Measurements from ENCODE around the gene BIRC7. TPM values are rescaled to one million over a fixed set of nuclear protein-coding genes. Genes with fewer than 3 reads are reported as not detected.
"Not testable (repeated sequence)": the region's sequence is repeated elsewhere in the genome, so short reads cannot be mapped to it uniquely, and the experiment has no call there.

Gene BIRC7
- total RNA-seq, 2 experiments from 2014 or later, result 0.42 TPM; not detected in 1

- no TSS peak for BruUV-seq (replicated peaks)
- Histone ChIP-seq H3K27ac (ENCODE audit: low read depth, low read length, poor library complexity, severe bottlenecking) (no peak overlapping the region), H3K9me2 (ENCODE audit: insufficient read depth, low read length) (no peaks in the 10 kb centered on the region), H3K79me2 (ENCODE audit: insufficient read depth, low read depth, low read length) (peaks cover 7% of the 10 kb centered on the region), H3K4me1 (ENCODE audit: insufficient read depth, low read length, poor library complexity, severe bottlenecking) (peaks cover 12% of the 10 kb centered on the region), H3K36me3 (ENCODE audit: insufficient read depth, low read length) (peaks cover 7% of the 10 kb centered on the region; the same call in 1 of the 2 replicates), H3K4me2 (ENCODE audit: low read length) (no peak overlapping the region), H3K4me3 (ENCODE audit: low read depth, low read length, poor library complexity, severe bottlenecking) (no peak overlapping the region), H4K20me1 (ENCODE audit: insufficient read depth, low read length) (peaks cover 2% of the 10 kb centered on the region; the same call in 1 of the 2 replicates), H3K9me3 (ENCODE audit: low read length) (no peaks in the 10 kb centered on the region), H2AFZ (ENCODE audit: low read length) (no peak overlapping the region)
- no peak for TF ChIP-seq EZH2phosphoT487 (IDR thresholded peaks at IDR 0.05; ENCODE audit: borderline replicate concordance, low read depth, low read length)
- TF ChIP-seq CTCF (conservative IDR thresholded peaks at IDR 0.05; ENCODE audit: low read length), result no peak
- no peak for DNase-seq (ENCODE audit: low spot score)
- ChIA-PET CTCF (ENCODE audit: unreplicated experiment) (no interaction called here), POLR2A (no interaction called here)
- intact Hi-C loops (cut with micrococcal nuclease; ENCODE audit: unreplicated experiment), result loop anchor here (5.0 kb wide), 1 partner anchor 52 kb away; the partner anchor contains the start of gene ARFGAP1
Measured at GRCh38 chr20:63219866-63220521, 15.7 kb upstream of the BIRC7 start.

GRCh38 chr20:63220696-63221399 is 14.9 kb upstream of the BIRC7 start:
- ChIA-PET POLR2A (no interaction called here), CTCF (ENCODE audit: unreplicated experiment) (interaction anchor here (0.6 kb wide), 1 partner anchor 417 kb away, joined by 3 read pairs; no protein-coding TSS in a partner anchor)
- Histone ChIP-seq H3K36me3 (ENCODE audit: insufficient read depth, low read length) (no peaks in the 10 kb centered on the region), H3K9me3 (ENCODE audit: low read length) (no peaks in the 10 kb centered on the region), H3K9me2 (ENCODE audit: insufficient read depth, low read length) (no peaks in the 10 kb centered on the region), H3K79me2 (ENCODE audit: insufficient read depth, low read depth, low read length) (no peaks in the 10 kb centered on the region), H3K27ac (ENCODE audit: low read depth, low read length, poor library complexity, severe bottlenecking) (no peak overlapping the region), H4K20me1 (ENCODE audit: insufficient read depth, low read length) (no peaks in the 10 kb centered on the region), H3K4me1 (ENCODE audit: insufficient read depth, low read length, poor library complexity, severe bottlenecking) (peaks cover 11% of the 10 kb centered on the region), H3K4me3 (ENCODE audit: low read depth, low read length, poor library complexity, severe bottlenecking) (no peak overlapping the region), H2AFZ (ENCODE audit: low read length) (no peak overlapping the region), H3K4me2 (ENCODE audit: low read length) (no peak overlapping the region)
- intact Hi-C loops (cut with micrococcal nuclease; ENCODE audit: unreplicated experiment), result no loop called here
- no peak for DNase-seq (ENCODE audit: low spot score)
- no TSS peak for BruUV-seq (replicated peaks)
- no peak for TF ChIP-seq CTCF (conservative IDR thresholded peaks at IDR 0.05; ENCODE audit: low read length)
- no peak for TF ChIP-seq EZH2phosphoT487 (IDR thresholded peaks at IDR 0.05; ENCODE audit: borderline replicate concordance, low read depth, low read length)

GRCh38 chr20:63221400-63222053 is 14.2 kb upstream of the BIRC7 start:
- H3K9me2 ChIP-seq (ENCODE audit: insufficient read depth, low read length); H3K36me3 ChIP-seq (ENCODE audit: insufficient read depth, low read length); DNase-seq (ENCODE audit: low spot score); H3K4me1 ChIP-seq (ENCODE audit: insufficient read depth, low read length, poor library complexity, severe bottlenecking); H3K9me3 ChIP-seq (ENCODE audit: low read length); POLR2A ChIA-PET; H4K20me1 ChIP-seq (ENCODE audit: insufficient read depth, low read length); H2AFZ ChIP-seq (ENCODE audit: low read length); H3K4me3 ChIP-seq (ENCODE audit: low read depth, low read length, poor library complexity, severe bottlenecking); BruUV-seq (replicated peaks); H3K4me2 ChIP-seq (ENCODE audit: low read length); H3K27ac ChIP-seq (ENCODE audit: low read depth, low read length, poor library complexity, severe bottlenecking); H3K79me2 ChIP-seq (ENCODE audit: insufficient read depth, low read depth, low read length): not testable (repeated sequence)
- CTCF ChIA-PET (ENCODE audit: unreplicated experiment), result interaction anchor here (0.6 kb wide), 1 partner anchor 416 kb away, joined by 3 read pairs; no protein-coding TSS in a partner anchor
- intact Hi-C loops (cut with micrococcal nuclease; ENCODE audit: unreplicated experiment), result loop anchor here (2.0 kb wide), 1 partner anchor 29 kb away; no protein-coding TSS in a partner anchor

Measured in OCI-LY7 (cell line).